Stimulated activated CD4-positive, alpha-beta T cell treated with anti-CD3 and anti-CD28 coated beads, Interleukin-4, amount 100 ng/mL, for 24 hours (primary cell): ENCODE data around the gene N4BP3.

Source experiments
- DNase-seq: peaks from one replicate; pipeline ENCODE4 v3.0.0-alpha.2; 2020

N4BP3 gene

GRCh38 chr5:178150977-178151734 is 37.8 kb downstream of the N4BP3 start:
- no peak for DNase-seq

GRCh38 chr5:178152491-178153444 is 39.4 kb downstream of the N4BP3 start:
- DNase-seq, result no peak

- DNase-seq, result peak; percentile 99
Measured at GRCh38 chr5:178153530-178154340, 40.4 kb downstream of the N4BP3 start, which contains the start of gene NHP2. Gene NHP2, minus strand, starts transcription at chr5:178153885. Its CDS starts 68 bp downstream, at chr5:178153817.

GRCh38 chr5:178155065-178155464 is 41.7 kb downstream of the N4BP3 start:
- DNase-seq, result no peak

- DNase-seq, result no peak
Measured at GRCh38 chr5:178160176-178160575, 46.8 kb downstream of the N4BP3 start.

- DNase-seq, result no peak
Measured at GRCh38 chr5:178162481-178162880, 49.1 kb downstream of the N4BP3 start.

GRCh38 chr5:178163772-178164735 is 50.7 kb downstream of the N4BP3 start:
- DNase-seq, result peak; percentile 93

GRCh38 chr5:178165581-178165980 is 52.2 kb downstream of the N4BP3 start:
- no peak for DNase-seq

GRCh38 chr5:178170455-178170854 is 57.1 kb downstream of the N4BP3 start:
- no peak for DNase-seq

GRCh38 chr5:178174456-178174855 is 61.1 kb downstream of the N4BP3 start:
- DNase-seq, result no peak
